ENCODE measurements around the gene LSM10.

Gene LSM10

GRCh38 chr1:36382231-36382630 is 15.5 kb downstream of the LSM10 start:
- DNase-seq, result no peak

GRCh38 chr1:36381405-36381804 is 16.3 kb downstream of the LSM10 start:
- DNase-seq, result no peak

- DNase-seq, result no peak
These were observed 16.9 kb downstream of the LSM10 start for GRCh38 chr1:36380782-36381181.

DNA sequence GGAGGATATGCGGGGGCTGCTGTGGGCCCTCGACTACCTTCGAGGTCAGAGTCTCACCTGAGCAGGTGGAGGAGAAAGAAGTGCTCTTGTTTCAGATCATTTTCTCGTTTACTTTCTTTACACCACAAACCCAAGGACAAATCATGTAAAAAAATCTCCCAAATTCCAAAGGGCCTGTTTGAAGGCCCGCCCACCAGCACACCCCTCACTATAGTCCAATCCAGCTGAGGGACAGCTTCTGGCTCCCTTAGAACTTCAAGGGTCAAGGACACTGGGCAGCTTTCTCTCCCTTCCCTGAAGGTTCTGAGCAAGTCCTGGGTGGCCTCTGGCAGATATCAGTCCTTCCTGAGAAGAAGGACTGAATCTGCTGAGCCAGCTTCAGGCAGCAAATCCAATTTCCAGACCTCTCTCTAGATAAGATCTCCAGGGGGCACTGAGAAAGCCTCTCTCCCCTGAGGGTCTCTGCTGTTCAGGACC is 17.5 kb downstream of the LSM10 start:
- DNase-seq, result no peak

- no peak for DNase-seq
These were observed 19.8 kb downstream of the LSM10 start for GRCh38 chr1:36377791-36378492.

DNA sequence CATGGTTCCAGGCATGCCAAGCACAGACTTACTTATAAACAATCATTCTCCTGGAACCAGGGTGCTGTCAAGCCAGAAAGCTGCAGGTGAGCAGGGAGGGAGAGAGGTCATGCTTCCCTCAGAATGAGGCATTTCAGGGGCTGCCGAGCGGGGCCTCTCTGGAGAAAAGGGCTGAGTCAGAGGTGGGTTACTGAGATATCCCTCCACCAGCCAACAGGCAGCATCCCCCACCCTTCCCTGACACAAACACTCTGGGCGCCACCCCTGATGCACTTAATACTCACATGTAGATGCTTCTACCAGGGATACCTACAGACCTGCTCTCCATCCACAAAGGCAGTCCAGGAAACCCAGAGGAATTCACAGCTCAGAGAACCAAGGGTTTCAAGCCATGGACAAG is 25.1 kb downstream of the LSM10 start:
- peak; percentile 19 for DNase-seq

DNA sequence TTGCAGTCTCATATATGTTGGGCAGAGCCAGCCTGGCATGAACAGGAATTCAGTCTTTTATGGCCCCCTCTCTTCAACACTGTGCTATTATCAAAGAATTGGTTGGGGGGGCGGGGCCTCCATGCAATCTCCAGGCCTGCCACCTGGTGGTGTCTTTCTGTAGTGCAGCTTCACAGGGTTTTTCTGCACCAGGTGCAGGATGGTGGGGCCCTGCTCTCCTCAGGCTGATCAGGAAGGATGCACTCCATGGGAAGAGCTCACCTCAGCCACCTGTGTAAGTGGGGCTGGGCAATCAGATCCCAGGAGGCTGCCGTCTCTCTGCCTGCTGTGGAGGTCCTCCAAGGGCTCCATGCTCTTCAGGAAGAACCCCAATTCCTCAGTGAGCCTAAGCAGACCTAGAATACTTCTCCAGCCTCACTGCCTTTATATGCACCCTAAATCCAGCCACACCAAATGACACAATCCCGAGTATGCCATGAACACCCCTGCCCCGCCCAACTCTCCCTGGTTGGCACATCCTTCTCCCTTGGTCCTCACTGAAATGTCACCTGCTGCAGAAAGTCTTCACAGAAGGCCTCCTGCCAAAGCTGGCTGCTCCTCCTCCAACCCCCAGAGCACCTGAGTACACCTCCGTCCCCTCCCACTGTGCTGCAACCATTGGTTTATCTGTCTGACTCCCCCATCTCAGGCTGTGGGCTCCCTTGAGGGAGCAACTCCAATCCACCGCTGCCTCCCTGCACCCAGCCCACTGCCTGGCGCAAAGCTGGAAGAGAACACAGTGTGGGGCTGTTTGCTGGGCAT is 28.4 kb downstream of the LSM10 start:
- DNase-seq, result peak; percentile 25

GRCh38 chr1:36367798-36368197 is 29.9 kb downstream of the LSM10 start:
- DNase-seq, result no peak

- no peak for DNase-seq
These were observed 30.6 kb downstream of the LSM10 start for GRCh38 chr1:36367066-36367465.

DNA sequence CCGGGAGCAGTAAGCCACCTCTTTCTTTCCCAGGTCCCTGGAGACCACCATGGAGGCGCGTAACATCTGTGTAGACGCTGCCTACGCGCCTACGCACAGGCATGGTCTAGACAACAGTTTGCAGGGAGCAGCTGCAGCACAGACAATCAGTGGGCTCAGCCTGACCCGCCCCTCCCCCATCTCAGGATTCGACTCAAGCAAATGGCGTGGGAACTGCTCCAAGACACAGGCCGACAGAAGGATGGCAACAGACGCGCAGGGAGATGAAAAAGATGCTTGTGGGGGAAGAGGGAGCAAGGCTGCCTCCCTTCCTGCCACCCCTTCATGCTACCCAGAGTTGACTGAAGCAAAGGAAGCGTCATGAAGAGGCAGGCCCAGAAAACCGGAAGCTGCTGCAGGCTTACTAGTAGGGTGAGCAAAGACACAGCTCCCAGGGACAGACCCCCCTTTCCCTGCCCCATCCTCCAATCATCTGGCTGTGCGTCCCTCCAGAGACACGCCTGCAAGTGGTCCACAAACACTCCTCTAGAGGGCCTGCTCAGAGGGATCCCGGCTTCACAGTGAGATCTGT is 31.5 kb downstream of the LSM10 start:
- no peak for DNase-seq

- DNase-seq, result no peak
These were observed 32.3 kb downstream of the LSM10 start for GRCh38 chr1:36365381-36365780.

- no peak for DNase-seq
These were observed 37.7 kb downstream of the LSM10 start for GRCh38 chr1:36359911-36360550.

DNA sequence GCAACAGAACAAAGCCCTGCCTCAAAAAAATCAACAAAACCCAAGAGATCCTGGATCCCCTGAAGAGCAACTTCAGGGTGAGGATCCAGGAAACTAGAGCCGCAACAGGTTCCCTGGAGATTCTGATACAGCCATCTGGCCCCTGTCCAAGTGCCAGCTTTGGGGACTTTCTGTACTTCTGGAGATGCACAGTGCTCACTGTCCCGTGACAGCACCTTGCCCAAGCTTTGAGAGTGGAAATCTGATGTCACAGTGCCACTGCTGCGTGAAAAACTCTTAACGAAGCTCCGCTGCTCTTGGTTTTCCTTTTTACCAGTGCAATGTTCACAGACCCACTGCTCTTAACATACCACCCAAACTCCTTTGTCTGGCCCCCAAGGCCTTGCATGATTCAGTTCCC is 38.3 kb downstream of the LSM10 start:
- DNase-seq, result no peak

- DNase-seq, result no peak
These were observed 39.1 kb downstream of the LSM10 start for GRCh38 chr1:36358514-36359084.

DNA sequence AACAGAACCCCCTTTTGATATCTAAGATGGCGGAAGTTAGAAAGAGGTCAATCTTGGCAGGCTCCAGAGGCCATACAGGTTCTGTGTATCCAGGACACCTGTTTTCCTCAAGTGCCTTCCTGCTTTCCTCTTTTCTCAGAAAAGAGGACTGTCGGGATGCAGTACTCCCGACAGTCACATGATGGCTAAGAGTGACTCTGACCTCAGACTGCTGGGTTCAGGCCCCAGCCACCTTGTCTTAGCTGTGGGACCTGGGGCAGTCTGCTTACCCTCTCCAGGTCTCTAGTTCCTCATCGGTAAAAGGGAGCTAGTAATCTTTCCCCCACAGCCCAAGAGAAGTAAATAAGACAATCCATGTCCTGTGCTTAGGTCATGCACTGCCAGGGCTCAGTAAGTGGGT is 41.9 kb downstream of the LSM10 start:
- no peak for DNase-seq

DNA sequence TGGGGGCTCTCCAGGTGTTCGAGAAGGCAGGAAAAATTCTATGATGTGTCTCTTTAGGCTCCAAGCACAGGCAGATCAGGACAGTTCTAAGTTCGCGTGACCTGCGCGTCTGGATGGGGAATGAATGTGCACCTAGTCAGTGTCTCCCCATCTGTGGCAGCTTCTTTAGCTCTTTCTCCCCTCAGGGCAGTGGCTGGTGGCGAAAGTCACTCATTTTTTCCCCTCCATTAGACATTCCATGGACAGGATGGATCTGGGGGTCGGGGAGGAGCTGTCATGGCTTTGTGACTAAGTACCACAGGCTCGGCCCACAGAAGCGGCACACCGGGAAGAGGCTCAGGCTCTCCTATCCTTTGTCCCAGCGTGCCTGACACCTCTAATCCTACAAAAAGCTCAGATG is 43.2 kb downstream of the LSM10 start:
- no peak for DNase-seq

DNA sequence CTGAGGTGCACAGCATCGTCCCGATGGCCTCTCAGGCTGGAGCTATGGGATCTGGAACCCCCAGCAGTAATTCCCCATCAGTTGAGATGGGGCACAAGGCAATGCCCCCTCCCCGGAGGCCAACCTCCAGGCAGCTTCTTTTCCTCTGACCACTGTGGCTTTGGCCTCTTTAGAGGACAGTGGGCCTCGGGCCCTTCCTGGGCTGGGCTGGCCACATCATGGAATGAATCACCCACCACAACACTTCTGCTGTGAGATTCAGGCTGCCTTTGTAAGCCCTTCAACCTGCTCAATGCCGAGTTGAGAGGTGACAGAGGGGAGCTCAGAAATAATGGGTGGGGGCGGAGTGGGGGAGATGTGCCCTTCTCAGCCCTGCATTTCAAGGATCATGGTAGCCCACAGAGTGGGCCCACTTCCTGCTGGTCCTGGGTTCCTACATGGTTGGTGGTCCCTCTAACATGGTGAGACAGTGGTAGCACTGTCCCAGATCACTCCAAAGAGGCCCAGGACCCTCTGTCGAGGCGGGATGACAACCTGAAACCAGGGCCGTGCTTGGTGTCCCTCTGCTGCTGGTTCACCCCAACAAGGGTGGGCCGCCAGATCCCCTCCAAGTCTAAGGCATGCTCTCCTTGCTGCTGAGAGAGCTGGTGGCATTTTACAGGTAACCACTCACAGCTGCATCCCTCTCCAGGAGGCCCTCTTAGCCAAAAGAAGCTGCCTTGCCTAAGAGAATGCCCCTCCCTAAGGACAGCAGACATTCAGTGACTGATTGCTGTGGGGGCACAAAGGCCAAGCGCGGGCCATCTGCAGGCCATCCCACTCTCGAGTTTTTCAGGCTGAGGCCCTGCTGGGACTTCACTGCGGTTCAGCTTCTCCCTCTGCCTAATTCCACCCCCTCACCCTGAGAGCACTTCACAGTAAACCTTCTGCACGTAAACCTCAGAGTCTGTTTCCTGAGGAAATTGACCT is 44.5 kb downstream of the LSM10 start:
- DNase-seq, result peak; percentile 63

- peak; percentile 82 for DNase-seq
These were observed 45.4 kb downstream of the LSM10 start for GRCh38 chr1:36352125-36352909.

- DNase-seq, result peak; percentile 92
These were observed 46.3 kb downstream of the LSM10 start for GRCh38 chr1:36351227-36351977.

DNA sequence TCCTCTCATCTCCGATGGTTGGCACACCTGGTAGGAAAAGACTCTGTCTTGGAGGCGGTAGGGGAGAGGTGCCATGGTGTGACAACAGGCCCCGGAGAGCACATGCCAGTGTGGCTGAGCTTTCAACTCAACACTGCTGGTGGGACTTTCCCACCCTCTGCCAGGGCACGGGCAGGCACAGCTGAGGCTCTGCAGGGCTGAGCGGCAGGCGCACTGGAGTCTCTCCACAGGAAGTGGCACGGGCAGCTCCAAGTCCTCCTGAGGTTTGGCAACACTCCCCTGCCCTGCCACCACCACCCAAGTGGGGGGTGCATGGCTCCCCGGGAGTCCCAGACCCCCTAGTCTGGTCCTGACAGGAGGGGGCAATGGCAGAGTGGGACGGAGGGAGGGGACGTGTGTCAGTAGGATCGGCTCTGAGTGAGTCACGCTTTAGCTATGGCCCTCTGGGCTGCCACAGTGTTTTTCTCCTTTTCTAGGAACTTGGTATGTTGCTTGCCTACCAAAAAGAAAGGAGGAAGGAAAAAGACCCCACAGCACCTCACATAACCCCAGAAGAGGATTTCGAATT is 47.0 kb downstream of the LSM10 start:
- DNase-seq, result peak; percentile 87

Measured in NCI-H226 (cell line).